ENCODE data around the gene APC.
"Not testable (repeated sequence)": the region's sequence is repeated elsewhere in the genome, so short reads cannot be mapped to it uniquely, and the experiment has no call there.

APC gene

DNA sequence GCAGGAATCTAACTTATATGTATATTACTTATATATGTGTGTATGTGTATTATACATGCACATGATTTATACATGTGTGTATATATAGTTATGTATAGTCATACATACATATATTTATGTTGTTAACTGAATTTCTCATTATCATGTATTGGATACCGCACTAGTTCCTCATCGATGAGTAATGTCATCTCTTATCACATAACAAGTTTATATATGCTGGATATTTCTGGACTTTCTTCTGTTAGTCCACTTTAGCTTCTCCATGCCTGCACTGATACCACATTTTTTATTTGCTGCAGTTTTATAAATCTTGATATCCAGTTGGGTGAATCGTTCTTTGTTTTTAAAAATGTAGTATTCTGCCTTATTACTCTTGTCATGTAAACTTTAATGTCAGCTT, 50.2 kb downstream of the APC start:
- no peak for DNase-seq

DNA sequence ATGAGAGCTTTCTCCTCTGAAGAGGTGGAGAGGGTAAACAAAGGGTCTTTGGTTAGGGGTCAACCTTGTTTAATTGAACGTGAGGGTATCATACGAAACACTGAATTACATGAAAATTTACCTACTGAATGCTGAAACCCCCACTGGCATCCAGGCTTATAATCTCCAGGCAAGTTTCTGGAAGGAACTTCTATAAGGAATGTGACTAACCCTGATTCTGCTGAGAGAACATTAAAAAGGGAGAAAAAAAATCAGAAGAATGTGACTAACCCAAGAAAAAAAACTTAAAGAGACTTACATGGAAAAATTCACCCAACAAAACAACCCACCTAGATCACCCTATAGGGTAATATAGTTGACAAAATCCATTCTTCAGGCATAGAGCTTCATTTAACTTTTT, 55.5 kb downstream of the APC start:
- DNase-seq = peak; percentile 9

DNA sequence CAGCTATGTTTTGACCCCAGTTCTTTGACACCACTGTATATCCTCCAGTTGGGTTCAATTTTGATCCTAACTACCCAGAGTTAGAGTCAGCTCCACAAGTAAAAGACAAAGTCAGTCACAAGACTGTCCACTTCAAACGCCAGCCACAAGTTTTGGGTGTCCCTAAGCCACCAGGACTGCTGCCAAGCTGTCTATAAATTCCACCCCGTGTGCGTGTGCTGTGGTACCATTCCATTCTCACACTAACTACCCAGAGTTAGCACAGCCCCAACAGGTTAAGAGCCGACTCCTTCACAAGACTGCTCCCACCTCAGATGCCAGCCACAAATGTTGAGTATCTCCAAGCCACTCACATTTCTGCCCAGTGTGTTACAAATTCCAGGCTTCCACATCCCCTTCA, 56.7 kb downstream of the APC start:
- DNase-seq = no peak

DNA sequence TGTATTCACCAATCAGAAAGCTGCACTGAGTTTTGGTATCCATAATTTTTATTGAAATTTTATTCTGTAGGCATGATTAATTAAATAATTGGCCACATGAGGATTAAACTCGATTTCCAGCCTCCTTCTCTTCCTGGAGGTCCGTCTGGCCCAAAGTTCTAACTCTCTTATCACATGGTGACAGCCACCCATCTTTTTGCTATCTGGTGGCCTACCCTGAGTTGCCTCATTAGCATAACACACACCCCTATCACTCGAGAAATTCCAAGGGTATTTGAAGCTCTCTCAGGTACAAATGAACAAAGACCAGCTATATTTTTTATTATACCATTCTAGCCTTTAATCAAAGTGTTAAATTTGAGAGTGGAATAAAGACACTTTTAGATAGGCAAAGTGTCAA, 57.7 kb downstream of the APC start:
- no peak for DNase-seq

DNA sequence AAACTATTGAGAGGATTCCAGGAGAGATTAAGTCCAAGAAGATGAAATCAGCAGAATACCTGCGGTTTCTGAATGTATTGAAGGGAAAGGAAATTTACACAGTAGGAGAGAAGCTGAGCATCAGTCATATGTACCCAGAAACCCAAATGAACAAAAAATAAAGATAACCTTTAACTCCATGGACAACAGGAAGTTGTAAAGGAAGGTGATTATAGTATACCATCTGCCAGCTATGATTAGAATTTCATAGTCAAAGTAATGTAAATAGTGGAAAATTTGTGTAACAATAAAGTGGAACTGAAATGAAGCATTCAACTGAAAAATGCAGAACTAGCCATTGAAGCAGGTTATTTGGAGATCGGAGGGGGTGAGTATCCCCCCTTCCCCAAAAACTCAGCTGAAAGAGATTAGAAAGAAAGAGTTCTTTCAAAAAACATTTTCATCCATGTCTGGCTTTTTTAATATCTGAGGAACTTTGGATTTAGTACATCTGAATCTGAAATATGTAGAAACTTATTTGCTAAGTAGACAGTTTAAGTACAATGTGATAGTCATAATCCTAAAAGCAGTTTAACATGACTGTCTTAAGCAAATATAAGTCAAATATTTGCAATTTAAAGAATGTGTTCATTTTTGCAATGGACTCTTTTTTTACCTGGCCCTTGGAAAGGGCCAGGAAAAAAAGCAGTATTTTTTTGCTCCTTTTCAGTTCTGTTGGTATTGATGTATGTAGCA, 58.4 kb downstream of the APC start:
- peak; percentile 26 for DNase-seq

DNA sequence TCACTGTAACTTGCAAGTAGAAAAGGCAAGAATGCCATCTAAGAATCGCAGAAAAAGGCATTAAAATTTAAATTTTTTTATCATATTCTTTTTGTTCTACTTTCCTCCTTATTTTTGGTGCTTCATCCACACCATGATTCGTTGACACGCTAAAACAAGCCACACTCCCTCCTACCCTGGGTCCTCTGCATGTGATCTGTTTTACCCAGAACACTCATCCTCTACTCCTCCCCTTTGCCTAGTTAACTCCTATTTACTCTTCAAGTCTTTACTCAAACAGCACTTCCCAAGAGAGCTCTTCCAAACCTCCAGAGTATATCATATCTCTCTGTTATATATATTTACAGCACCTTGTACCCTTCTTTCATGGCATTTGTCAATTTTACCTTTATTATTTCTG, 62.0 kb downstream of the APC start:
- no peak for DNase-seq

DNA sequence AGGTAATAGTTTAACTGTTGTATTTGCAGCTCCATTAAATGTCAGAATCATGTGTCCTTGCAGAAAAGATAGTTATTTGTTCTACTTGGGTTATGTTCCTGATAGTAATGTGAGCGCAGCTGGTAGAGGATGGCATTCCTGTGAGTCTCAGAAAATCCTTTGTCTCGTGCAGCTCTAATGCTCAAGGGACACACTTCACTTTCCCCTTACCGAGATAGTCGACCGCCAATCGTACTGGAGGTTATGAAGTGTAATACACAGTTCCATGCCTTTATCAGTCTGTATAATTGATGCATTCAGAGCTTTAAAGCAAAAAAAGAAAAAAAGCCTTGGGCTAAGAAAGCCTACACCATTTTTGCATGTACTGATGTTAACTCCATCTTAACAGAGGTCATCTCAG, 63.2 kb downstream of the APC start:
- no peak for DNase-seq

DNA sequence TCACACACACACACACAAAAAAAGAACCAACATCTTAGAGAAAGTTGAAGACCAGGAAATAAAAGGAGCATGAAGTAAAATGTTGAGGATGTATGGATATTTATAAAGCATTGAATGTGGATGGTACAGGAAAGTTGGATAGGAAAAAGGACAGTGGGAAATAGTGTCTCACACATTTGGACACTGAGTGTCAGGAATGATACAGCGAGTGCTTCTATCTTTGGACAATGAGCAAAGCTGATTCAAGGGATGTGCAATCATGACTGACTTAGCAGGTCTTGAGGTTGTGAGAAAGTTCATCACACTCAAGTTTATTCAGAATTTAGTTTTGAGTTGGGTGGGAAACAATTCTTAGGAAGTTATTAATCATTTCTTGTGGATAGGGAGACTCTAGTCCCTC, 73.3 kb downstream of the APC start:
- no peak for DNase-seq

DNA sequence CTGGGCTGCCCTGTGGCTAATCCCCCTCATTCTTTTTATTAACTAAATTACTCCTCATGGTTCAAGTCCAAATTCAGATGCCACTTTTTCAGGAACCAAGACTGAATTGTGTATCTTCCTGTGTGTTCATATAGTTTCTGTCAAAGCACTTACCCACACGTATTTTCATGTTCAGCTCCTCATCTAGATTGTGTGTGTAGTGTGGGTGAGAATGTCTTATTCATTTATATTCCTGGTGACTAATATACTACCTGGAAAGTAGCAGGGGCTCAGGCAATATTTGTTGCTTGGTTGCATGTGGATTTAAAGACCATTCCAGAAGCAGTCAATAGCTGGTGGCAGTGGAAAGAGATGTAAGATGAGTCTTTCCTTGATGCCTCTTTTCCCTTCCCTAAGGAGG, 74.9 kb downstream of the APC start:
- no peak for DNase-seq

DNA sequence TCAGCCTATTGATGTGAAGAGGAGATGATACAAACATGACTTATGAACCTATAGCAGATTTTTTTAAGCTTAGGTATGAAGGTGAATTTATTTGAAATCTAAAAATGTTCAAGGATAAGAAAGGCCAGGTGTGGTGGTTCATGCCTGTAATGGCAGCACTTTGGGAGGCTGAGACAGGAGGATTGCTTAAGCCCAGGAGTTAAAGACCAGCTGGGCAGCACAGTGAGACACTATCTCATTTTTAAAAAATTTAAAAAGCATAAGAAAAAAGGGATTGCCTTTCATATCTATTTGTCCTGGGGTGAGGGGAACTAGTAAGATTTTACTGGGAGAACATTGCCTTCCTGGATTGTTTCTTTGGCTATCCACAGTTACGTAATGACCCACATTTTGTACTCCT, 82.6 kb downstream of the APC start:
- DNase-seq = no peak

DNA sequence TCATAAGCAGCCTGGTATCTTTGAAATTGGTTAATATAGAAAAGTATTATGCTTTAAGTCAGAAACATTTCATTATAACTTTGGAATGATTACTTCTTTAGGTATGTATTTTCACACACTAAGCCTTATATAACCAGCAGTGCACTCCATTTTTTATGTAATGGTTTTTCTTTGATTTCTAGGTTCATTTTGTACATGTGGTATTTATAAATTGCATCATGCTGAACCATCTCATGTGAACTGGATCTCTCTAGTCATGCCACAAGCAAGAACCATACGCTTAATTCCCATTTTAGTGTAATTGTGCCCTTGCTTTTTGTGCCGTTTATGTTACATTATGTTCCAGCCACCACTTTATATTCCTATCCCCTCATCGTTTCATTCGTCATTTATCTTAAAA, 84.8 kb downstream of the APC start:
- peak; percentile 6 for DNase-seq

DNA sequence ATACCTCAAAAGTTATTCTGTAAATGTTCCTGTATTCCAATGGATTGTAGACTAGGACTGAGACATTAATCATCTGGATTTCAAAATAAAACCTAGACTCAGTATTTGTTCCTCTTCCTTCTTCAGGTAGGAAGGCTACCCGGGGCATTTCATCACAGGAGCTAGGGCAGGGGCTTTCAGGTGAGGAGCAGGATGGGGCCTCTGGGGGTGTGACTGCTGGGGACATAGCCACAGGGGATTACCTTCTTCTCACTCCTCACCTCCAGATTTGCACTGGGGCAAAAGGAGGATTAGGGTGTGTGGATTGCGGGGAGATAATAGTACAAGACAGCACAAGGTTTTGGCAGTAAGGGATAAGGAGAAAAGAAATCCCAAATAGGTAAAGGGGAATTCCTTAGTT, 85.5 kb downstream of the APC start:
- no peak for DNase-seq

DNA sequence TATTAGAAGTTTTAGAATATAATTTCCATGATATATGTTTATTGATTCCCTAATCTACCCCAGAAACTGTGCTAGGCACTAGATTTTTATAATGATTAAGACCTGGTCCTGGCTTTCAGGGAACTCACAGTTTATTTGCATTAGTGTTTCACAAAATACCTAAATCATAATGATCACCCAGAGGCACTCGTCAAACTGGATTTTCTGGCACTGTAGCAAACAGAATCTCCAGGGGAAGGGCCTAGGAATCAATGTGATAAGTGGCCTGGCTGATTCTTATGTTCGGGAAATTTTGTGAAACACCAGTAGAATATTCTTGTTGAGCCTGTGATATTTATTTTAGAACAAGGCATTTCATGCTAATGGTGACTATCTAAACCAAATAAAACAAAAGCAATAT, 86.0 kb downstream of the APC start:
- DNase-seq = no peak

DNA sequence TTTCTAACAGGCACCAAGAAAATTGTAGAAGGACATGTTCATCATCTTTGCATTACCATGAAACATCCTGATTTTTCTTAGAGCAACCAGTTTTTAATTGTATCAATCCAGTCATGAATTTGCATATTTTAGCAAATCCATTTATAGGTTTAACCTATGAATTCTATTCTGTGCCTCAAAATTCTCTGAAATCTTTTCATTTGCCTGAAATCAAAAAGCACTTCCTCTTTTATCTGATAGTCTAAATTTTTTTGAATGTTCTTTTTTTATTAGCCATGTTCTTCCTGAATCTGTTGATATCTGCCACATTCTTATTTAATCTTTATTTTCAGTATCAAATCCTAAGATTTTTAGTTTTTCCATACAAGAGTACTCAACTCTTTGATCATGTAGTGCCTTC, 86.5 kb downstream of the APC start:
- no peak for DNase-seq

DNA sequence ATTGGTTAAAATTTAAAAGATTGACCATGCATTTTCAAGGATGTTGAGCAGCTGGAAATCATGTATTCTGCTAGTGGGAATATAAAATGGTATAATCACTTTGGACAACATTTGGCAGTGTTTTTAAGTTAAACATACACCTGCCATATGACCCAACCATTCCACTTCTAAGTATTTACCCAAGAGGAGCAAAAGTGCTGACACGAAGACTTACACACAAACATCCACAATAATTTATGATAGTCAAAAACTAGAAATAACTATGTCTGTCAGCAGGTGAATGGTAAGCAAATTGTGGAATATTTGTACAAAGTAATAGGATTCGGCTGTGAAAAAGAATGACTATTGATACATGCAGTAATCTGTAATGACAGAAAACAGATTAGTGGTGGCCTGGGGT, 92.7 kb downstream of the APC start:
- DNase-seq = no peak

DNA sequence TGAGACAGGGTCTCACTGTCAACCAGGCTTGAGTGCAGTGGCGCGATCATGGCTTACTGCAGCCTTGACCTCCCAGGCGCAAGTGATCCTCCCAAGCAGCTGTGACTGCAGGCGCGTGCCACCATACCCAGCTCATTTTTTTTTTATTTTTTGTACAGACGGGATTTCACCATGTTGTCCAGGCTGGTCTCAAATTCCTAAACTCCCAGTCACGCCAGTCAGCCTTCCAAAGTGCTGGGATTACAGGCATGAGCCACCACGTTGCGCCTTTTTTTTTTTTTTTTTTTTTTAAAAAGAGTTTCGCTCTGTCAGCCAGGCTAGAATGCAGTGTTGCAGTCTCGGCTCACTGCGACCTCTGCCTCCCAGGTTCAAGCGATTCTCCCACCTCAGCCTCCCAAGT, 96.3 kb downstream of the APC start:
- DNase-seq = no peak

DNA sequence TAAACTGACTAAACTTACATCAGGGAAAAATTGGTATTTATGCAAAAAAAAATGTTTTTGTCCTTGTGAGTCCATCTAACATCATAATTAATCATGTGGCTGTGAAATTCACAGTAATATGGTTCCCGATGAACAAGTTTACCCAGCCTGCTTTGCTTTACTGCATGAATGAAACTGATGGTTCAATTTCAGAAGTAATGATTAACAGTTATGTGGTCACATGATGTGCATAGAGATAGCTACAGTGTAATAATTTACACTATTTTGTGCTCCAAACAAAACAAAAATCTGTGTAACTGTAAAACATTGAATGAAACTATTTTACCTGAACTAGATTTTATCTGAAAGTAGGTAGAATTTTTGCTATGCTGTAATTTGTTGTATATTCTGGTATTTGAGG, 106.8 kb downstream of the APC start:
- no peak for DNase-seq

DNA sequence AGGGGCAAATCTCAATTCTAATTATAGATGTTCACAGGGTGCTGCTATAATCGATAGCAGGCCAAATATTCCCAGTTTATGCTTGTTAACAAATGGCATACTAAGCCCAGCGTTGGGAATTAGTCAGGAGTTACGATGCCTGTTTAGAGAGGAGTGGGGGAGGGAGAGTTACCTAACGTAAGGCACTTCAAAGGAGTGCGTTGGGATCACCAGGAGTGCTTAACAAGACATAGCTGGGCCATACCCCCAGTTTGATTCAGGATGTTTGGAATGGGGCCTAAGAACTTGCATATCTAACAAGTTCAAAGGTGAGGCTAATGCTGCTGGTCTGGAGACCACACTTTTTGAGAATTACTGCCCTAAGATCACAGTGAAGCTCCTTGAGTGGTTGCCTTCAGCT, 108.9 kb downstream of the APC start:
- no peak for DNase-seq

DNA sequence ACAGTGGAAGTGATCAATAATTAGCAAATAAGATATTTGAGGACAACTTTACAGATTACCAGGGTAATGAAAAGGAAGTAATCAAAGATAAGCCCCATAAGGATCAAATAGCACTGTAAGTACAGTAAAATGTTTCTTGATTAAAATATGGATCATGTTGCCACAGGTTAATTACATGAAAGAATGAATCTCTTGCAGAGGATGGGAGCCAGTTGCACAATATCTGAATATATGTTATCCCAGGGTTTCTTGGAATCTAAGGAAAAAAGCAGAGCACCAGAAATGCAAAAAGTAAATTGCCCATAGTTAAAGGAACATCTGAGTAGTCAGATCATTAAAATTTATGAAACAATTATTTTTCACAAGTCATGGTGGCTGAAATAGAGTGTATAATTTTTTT, 109.6 kb downstream of the APC start:
- no peak for DNase-seq

DNA sequence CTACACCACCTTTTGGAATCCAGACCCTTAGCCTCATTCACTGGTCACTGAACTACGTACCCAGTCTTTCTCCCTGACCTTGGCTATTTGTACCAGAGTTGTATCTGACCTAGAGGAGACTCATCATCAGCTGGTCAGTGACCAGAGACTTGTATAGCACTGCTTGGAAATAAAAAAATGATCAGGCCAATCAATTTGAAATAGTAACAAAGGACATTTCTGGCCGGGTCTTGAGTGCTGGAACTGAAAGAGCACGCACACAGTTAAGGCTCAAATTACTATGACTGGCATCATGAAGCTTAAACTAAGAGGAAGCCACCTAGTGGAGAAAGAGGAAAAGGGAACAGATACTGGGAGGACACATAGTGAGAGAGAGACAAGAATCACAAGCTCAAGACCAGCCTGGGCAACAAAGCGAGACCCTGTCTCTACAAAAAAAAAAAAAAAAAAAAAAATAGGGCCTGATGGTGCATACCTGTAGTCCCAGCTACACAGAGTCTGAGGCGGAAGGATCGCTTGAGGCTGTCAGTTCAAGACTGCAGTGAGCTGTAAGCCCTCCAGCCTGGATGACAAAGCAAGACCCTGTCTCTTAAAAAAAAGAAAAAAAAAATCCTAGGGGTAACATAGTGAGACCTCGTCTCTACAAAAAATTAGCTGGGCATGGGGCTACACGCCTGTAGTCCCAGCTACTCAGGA, 110.6 kb downstream of the APC start:
- DNase-seq = peak; percentile 69

DNA sequence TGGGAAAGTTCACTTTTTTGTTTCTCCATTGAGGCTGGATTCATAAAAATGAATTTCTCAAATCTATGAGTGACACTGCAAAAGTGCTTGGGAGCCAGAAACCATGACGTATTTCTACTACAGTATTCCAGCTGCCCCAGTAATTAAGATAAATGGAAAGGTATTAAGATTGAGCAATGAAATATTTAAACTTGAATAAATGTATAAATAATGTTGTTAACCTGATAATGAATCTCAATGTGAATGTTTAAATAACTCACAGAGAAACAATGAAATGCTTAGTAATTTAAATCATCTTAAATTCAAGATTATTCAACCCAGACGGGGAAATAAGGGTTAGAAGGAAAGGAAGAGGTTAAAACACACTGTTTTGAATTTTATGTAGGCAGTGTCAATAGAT, 112.2 kb downstream of the APC start:
- DNase-seq = no peak

DNA sequence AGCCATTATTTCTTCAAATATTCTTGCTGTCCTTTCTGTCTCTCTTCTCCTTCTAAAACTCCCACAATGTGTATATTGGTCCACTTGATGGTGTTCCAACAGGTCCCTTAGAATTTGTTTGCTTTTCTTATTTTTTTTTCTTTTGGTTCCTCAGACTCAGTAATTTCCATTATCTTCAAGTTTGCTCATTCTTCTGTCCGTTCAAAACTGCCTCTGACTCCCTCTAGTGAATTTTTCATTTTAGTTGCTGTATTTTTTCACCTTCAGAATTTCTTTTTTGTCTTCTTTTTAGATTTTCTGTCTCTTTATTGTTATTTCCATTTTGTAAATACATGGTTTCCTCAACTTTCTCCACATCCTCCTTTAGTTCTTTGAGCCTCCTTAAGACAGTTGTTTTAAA, 117.0 kb downstream of the APC start:
- DNase-seq = no peak

DNA sequence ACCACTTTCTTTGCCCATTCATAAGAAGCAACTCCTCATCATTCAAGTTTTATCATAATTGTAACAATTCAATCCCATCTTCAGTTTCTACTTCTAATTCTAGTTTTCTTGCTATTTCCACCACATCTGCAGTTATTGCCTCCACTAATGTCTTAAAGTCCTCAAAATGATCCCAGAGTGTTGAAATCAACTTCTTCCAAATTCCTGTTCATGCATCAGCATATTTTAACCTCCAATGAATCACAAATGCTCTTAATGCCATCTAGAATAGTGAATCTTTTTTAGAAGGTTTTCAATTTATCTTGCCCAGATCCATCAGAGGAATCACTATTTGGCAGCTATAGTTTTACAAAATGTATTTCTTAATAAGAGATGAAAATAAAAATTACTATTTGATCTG, 120.2 kb downstream of the APC start:
- no peak for DNase-seq

DNA sequence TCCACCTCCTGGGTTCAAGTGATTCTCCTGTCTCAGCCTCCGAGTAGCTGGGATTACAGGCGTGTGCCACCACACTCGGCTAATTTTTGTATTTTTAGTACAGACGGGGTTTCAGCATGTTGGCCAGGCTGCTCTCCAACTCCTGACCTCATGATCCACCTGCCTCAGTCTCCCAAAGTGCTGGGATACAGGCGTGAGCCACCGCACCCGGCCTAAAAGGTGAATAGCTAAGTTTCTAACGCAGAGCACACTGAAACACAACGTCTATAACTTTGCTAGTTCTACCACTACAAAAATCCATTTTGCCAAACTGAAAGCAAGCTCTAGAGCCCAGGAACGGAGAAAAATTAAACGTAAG, 122.9 kb downstream of the APC start:
- not testable (repeated sequence) for DNase-seq
